T47D (cell line): Measurements from ENCODE around the gene ERMARD.

Source experiments
- DNase-seq, 2 experiments: peaks; one replicate each; pipeline versions ENCODE4 v3.0.0 to v3.0.0-alpha.2; 2011 to 2012; ENCODE audit warnings: low read depth in 1 of 2, low spot score in 1 of 2
- JUND ChIP-seq: IDR thresholded peaks from 2 replicates; pipeline ENCODE4 v1.6.1; 2012; ENCODE audit warnings: low read depth
- in situ Hi-C: cut with HindIII; loops from 2 replicates; pipeline ENCODE4 v1.10.0; 2016; ENCODE audit warnings: low sequenced_read_pairs, low pct_unique_long_range_greater_than_20kb

ERMARD gene

DNA sequence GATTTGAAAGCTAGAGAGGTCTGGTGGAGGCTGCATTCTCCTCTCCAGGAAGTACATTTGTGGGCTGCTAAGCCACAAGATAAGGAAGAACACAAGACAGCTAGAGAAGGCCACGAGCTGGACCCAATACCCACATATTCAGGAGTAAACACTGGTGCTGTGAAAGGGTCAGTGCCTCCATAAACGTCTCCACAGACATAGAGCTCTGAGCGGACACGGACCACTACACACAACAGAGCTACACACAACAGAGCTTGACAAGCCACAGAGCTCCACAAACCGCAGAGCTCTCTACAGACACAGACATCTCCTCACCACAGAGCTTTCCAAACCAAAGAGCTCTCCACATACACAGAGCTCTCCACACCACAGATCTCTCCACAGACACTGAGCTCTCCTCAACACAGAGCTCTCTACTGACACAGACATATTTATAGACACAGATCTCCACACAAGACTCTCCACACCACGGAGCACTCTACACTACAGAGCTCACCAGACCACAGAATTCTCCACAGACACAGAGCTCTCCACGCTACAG is 51.9 kb downstream of the ERMARD start:
- DNase-seq: no peak
- no peak for TF ChIP-seq JUND
- in situ Hi-C loops: no loop called here

DNA sequence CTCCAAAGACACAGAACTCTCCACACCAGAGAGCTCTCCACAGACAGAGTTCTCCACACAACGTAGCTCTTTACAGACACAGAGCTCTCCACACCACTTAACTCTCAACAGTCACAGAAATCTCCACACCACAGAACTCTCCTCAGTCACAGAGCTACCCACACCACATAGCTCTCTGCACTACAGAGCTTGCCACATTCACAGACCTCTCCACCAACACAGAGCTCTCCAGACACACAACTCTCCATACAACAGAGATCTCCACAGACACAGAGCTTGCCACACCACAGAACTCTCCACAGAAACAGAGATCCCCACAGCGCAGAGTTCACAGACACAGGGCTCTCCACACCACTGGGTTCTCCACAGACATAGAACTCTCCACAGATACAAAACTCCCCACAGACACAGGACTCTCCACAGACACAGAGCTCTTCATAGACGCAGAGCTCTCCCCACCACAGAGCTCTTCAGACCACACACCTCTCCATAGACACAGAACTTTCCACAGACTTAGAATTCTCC is 52.5 kb downstream of the ERMARD start:
- no peak for DNase-seq
- no peak for TF ChIP-seq JUND
- in situ Hi-C loops: no loop called here

GRCh38 chr6:169804427-169804826 is 53.0 kb downstream of the ERMARD start:
- no peak for TF ChIP-seq JUND
- no peak for DNase-seq
- in situ Hi-C loops: no loop called here

DNA sequence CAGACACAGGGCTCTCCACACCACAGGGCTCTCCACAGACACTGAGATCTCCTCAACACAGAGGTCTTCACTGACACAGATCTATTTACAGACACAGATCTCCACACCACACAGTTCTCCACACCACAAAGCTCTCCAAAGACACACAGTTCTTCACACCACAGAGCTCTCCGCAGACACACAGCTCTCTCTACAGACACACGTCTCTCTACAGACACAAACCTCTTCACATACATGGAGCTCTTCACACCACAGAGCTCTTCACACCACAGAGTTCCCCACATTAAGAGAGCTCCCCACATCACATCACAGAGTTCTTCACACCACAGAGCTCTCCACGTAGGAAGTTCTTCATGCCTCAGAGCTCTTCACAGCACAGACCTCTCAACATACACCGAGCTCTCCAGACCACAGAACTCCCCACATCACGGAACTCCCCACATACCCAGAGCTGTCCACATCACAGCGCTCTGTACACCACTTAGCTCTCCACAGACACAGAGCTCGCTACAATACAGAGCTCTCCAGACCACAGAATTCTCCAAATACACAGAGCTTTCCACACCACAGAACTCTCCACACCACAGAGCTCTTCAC is 53.9 kb downstream of the ERMARD start:
- DNase-seq: no peak
- TF ChIP-seq JUND: no peak
- in situ Hi-C loops: no loop called here

DNA sequence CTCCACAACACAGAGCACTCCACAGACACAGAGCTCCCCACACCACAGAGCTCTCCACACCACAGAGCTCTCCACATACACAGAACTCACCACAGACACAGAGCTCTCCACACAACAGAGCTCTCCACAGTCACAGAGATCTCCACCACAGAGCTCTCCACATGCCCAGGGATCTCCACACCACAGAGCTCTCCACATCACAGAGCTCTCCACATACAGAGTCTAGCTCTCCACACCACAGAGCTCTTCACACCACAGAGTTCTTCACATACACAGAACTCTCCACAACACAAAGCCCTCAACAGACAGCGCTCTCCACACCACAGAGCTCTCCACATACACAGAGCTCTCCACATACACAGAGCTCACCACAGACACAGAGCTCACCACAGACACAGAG is 55.3 kb downstream of the ERMARD start:
- DNase-seq: no peak
- in situ Hi-C loops: no loop called here
- TF ChIP-seq JUND: no peak

GRCh38 chr6:169807229-169807628 is 55.8 kb downstream of the ERMARD start:
- no peak for TF ChIP-seq JUND
- DNase-seq: no peak
- in situ Hi-C loops: no loop called here

DNA sequence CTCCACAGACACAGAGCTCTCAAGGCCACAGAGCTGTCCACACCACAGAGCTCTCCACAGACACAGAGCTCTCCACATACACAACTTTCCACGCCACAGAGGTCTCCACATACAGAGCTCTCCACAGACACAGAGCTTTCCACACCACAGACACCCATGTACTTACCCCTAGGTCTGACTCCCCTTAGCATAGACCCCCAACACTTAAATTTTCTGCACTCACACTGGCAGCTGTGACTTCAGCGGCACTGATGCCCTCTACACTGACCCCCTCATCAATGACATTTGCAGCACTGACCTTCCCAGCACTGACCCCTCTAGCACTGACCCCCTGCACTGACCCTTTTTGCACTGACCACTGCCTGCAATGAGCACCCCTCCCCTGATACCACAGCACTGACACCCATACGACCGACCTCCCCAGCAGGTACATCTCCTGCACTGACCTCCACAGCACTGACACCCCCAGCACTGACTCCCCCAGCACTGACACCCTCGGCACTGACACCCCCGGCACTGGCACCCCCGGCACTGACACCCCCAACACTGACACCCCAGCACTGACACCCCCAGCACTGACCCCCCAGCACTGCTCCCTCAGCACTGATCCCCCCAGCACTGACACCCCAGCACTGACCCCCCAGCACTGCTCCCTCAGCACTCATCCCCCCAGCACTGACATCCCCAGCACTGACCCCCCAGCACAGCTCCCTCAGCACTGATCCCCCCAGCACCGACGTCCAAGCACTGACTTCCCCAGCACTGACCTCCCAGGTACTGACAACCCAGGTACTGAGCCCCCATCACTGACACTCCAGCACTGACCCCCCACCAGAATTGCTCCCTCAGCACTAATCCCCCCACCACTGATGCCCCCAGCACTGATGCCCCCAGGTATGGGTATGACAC is 56.5 kb downstream of the ERMARD start:
- no peak for DNase-seq

DNA sequence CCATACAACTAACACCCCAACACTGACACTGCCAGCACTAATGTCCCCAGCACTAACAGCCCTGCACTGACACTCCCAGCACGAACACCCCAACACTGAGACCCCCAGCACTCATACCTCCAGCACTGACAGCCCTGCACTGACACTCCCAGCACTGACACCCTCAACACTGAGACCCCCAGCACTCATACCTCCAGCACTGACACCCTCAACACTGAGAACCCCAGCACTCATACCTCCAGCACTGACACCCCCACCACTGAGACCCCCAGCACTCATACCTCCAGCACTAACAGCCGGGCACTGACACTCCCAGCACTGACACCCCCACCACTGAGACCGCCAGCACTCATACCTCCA is 57.2 kb downstream of the ERMARD start:
- in situ Hi-C loops: no loop called here
- DNase-seq: no peak
- no peak for TF ChIP-seq JUND

More for the DNA sequence above, 56.5 kb downstream of the ERMARD start:
- in situ Hi-C loops: no loop called here
- no peak for TF ChIP-seq JUND

- no peak for TF ChIP-seq JUND
- no peak for DNase-seq
- in situ Hi-C loops: no loop called here
These were observed 58.0 kb downstream of the ERMARD start for GRCh38 chr6:169809386-169809785.

DNA sequence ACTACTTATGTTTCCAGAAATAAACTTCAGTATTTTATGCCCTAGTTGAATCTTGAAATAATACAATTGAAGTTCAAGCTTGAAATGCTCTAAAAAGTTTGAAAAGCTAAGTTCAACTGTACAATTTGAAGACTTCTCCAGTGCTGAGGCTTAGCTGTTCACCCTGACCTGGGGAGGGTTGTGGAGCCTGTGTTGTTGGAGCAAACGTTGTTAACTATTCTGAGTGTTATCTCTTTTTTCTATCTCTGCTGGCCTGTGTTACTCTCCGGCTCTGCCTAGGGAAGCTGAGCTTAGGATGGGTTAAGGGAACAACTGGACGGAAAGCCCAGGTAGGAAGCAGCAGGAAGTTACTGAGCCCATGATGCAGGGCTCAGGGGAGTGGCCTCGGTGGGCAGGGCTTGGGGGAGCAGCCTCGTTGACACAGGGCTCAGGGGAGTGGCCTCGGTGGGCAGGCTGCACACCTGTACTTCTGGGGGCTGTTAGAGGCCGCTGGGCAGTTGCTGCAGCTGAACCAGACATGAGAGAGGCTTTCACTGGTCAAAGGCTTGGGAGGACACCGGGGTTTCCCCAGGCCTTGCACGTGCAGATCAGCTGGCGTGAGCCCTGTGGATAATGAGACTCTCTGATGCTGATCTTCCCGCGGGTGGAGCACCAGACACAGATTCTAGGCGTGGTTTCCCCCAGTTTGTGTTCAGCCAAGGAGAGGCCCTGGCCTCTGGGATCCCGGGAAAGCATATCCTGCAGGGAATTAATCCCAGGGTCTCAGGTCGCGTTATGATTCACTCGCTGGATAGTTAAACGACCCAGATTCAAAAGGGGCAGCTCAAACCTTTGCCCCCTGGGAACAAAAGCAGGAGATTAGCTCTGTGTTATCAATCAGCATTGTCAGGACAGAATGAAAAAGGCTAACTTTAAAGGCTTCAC is 58.9 kb downstream of the ERMARD start:
- in situ Hi-C loops: no loop called here
- no peak for DNase-seq
- TF ChIP-seq JUND: no peak

DNA sequence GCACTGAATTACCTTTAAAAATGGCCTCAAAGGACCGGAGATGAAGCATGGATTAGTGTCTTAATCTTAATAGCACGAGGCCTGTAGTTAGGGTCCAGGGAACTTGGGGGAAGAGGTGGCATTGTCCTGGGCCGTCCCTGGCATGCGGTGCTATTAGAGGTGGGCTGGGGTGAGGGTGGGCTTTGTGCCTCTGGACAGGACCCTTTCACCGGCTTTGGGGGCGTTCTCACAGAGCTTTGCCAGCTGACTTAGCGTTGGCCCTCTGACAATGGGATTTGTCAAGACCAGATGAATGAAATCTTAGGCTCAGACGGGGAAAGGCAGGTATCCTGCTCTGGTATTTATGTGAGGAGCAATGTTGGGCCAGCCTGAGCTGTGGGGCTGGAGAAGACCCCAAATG is 59.6 kb downstream of the ERMARD start:
- no peak for DNase-seq
- no peak for TF ChIP-seq JUND
- in situ Hi-C loops: no loop called here

DNA sequence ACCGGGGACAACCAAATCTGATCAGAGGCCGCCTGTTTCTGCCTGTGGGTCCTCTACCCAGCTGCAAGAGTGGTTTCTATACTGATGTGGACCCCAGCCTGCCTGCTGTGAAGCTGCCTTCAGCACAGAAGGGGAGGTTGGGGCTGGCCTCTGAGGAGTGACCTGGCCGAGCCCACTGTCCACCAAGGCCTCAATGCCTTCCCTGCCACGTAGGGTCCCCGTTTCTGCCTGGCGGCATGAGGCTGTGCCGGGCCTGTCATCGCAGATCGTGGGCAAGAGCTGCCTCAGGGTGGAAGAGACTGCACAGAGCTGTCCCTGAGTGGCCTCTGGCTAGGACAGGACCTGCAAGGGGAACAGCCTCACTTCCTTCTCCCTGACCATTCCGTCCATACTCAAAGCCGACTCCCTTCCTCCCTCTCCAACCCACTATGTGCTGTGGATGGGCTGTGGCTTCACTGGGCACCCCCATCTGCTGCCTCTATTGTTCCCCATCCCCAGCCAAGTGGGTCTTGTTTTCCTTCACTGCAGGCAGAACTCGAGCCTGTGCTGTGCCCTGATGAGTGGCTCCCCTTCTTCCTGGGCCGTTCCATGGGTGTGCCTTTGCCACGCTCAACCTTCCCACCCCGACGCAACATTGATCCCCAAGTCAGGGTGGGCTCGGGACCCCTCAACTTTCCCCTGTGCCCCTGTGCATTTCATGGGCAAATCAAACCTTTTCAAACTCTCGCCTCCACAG is 60.3 kb downstream of the ERMARD start:
- DNase-seq: no peak
- TF ChIP-seq JUND: no peak

More for the DNA sequence above, 60.3 kb downstream of the ERMARD start:
- in situ Hi-C loops: no loop called here
